HUES6 (cell line): ENCODE results near the gene KCNJ5.

ENCODE experiments used
- H3K27ac ChIP-seq: 2 replicates; pipeline ENCODE4 v1.7.0; 2013; ENCODE audit warnings: low read depth, mild to moderate bottlenecking, low read length, inconsistent platforms
- H3K27me3 ChIP-seq: 2 replicates; pipeline ENCODE4 v1.6.1; 2013; ENCODE audit warnings: low read length; ENCODE audit not compliant: control insufficient read depth, insufficient read depth
- H3K36me3 ChIP-seq: 2 replicates; pipeline ENCODE4 v1.6.1; 2013; ENCODE audit warnings: low read length; ENCODE audit not compliant: control insufficient read depth, insufficient read depth
- H3K4me1 ChIP-seq: 2 replicates; pipeline ENCODE4 v1.6.1; 2013; ENCODE audit warnings: low read length; ENCODE audit not compliant: control insufficient read depth, insufficient read depth
- H3K4me3 ChIP-seq: 2 replicates; pipeline ENCODE4 v1.5.1; 2013; ENCODE audit warnings: low read depth, low read length
- H3K9ac ChIP-seq: one replicate; pipeline ENCODE4 v1.6.1; 2013; ENCODE audit warnings: mild to moderate bottlenecking, low read length
- H3K9me3 ChIP-seq: 2 replicates; pipeline ENCODE4 v1.6.1; 2013; ENCODE audit warnings: low read depth, low read length; ENCODE audit not compliant: control insufficient read depth, insufficient read depth

KCNJ5 gene

GRCh38 chr11:128872594-128872993 lies 18.6 kb upstream of the KCNJ5 start:
- H3K4me3 ChIP-seq = no peak overlapping the region; the same call in 1 of the 2 replicates
- peaks cover 25% of the 10 kb centered on the region for H3K27me3 ChIP-seq

GRCh38 chr11:128874427-128874826 lies 16.7 kb upstream of the KCNJ5 start:
- Histone ChIP-seq H3K9me3 (no peaks in the 10 kb centered on the region), H3K36me3 (no peaks in the 10 kb centered on the region), H3K4me3 (no peak overlapping the region), H3K4me1 (peaks cover 29% of the 10 kb centered on the region), H3K27me3 (peaks cover 30% of the 10 kb centered on the region), H3K27ac (no peak overlapping the region), H3K9ac (no peak overlapping the region)

More at GRCh38 chr11:128872594-128872993, 18.6 kb upstream of the KCNJ5 start:
- Histone ChIP-seq H3K9me3 (no peaks in the 10 kb centered on the region), H3K36me3 (no peaks in the 10 kb centered on the region), H3K4me1 (peaks cover 29% of the 10 kb centered on the region), H3K9ac (no peak overlapping the region), H3K27ac (no peak overlapping the region)

GRCh38 chr11:128876133-128876650 lies 15.0 kb upstream of the KCNJ5 start:
- no peaks in the 10 kb centered on the region for H3K36me3 ChIP-seq
- H3K4me3 ChIP-seq = no peak overlapping the region
- peaks cover 22% of the 10 kb centered on the region for H3K4me1 ChIP-seq
- no peak overlapping the region for H3K9ac ChIP-seq
- no peaks in the 10 kb centered on the region for H3K9me3 ChIP-seq
- H3K27ac ChIP-seq = no peak overlapping the region
- H3K27me3 ChIP-seq = peaks cover 36% of the 10 kb centered on the region

GRCh38 chr11:128877726-128878125 lies 13.4 kb upstream of the KCNJ5 start:
- H3K4me3 ChIP-seq = no peak overlapping the region
- H3K9ac ChIP-seq = no peak overlapping the region
- peaks cover 47% of the 10 kb centered on the region for H3K27me3 ChIP-seq
- H3K9me3 ChIP-seq = no peaks in the 10 kb centered on the region
- H3K27ac ChIP-seq = no peak overlapping the region
- peaks cover 7% of the 10 kb centered on the region for H3K4me1 ChIP-seq
- H3K36me3 ChIP-seq = no peaks in the 10 kb centered on the region

- Histone ChIP-seq H3K4me3 (no peak overlapping the region), H3K27ac (no peak overlapping the region), H3K9ac (no peak overlapping the region), H3K9me3 (no peaks in the 10 kb centered on the region), H3K36me3 (no peaks in the 10 kb centered on the region), H3K4me1 (peaks cover 5% of the 10 kb centered on the region; the same call in 1 of the 2 replicates), H3K27me3 (peaks cover 48% of the 10 kb centered on the region)
Measured at GRCh38 chr11:128878455-128878854, 12.7 kb upstream of the KCNJ5 start.

- no peaks in the 10 kb centered on the region for H3K9me3 ChIP-seq
- H3K9ac ChIP-seq = no peak overlapping the region
- H3K36me3 ChIP-seq = no peaks in the 10 kb centered on the region
- H3K4me3 ChIP-seq = no peak overlapping the region
- peaks cover 5% of the 10 kb centered on the region; the same call in 1 of the 2 replicates for H3K4me1 ChIP-seq
- H3K27me3 ChIP-seq = peaks cover 51% of the 10 kb centered on the region
- H3K27ac ChIP-seq = no peak overlapping the region
Measured at GRCh38 chr11:128879817-128880216, 11.3 kb upstream of the KCNJ5 start.

- Histone ChIP-seq H3K36me3 (no peaks in the 10 kb centered on the region), H3K27ac (no peak overlapping the region), H3K9me3 (no peaks in the 10 kb centered on the region), H3K4me1 (peaks cover 5% of the 10 kb centered on the region; the same call in 1 of the 2 replicates), H3K4me3 (no peak overlapping the region), H3K27me3 (peaks cover 58% of the 10 kb centered on the region), H3K9ac (no peak overlapping the region)
Measured at GRCh38 chr11:128881221-128881620, 9.9 kb upstream of the KCNJ5 start.

- no peaks in the 10 kb centered on the region for H3K9me3 ChIP-seq
- H3K27me3 ChIP-seq = peaks cover 61% of the 10 kb centered on the region
- H3K4me3 ChIP-seq = no peak overlapping the region
- H3K4me1 ChIP-seq = peaks cover 5% of the 10 kb centered on the region; the same call in 1 of the 2 replicates
- H3K36me3 ChIP-seq = no peaks in the 10 kb centered on the region
- H3K9ac ChIP-seq = no peak overlapping the region
- no peak overlapping the region for H3K27ac ChIP-seq
Measured at GRCh38 chr11:128882451-128882850, 8.7 kb upstream of the KCNJ5 start.

- Histone ChIP-seq H3K36me3 (no peaks in the 10 kb centered on the region), H3K27ac (no peak overlapping the region), H3K9ac (no peak overlapping the region), H3K9me3 (no peaks in the 10 kb centered on the region), H3K4me3 (no peak overlapping the region), H3K27me3 (peaks cover 72% of the 10 kb centered on the region), H3K4me1 (peaks cover 17% of the 10 kb centered on the region)
Measured at GRCh38 chr11:128884054-128884453, 7.1 kb upstream of the KCNJ5 start.

GRCh38 chr11:128884703-128885338 lies 6.3 kb upstream of the KCNJ5 start:
- Histone ChIP-seq H3K27me3 (peaks cover 80% of the 10 kb centered on the region), H3K27ac (no peak overlapping the region), H3K36me3 (no peaks in the 10 kb centered on the region), H3K4me1 (peaks cover 17% of the 10 kb centered on the region), H3K9ac (no peak overlapping the region), H3K9me3 (no peaks in the 10 kb centered on the region), H3K4me3 (no peak overlapping the region)

- Histone ChIP-seq H3K27me3 (peaks cover 87% of the 10 kb centered on the region), H3K9ac (no peak overlapping the region), H3K27ac (no peak overlapping the region), H3K36me3 (no peaks in the 10 kb centered on the region), H3K4me3 (no peak overlapping the region), H3K9me3 (no peaks in the 10 kb centered on the region), H3K4me1 (peaks cover 23% of the 10 kb centered on the region)
Measured at GRCh38 chr11:128886406-128887124, 4.6 kb upstream of the KCNJ5 start.
